Ovary (tissue), 3 donors: Measurements from ENCODE around the gene GPR83.

Experiments
- CTCF ChIP-seq, 3 donors: fragments of 450-650 bp in 2 of 3; fragments of 200-600 bp in 1 of 3; IDR thresholded peaks; one replicate each; pipeline versions ENCODE4 v1.5.1 to v1.8.0; 2016 to 2022; ENCODE audit warnings: antibody characterized with exemption in 3 of 3, mild to moderate bottlenecking in 1 of 3
- EP300 ChIP-seq: sonication (generic); formaldehyde crosslinking; IDR thresholded peaks from one replicate; pipeline ENCODE4 v1.6.1; 2017; ENCODE audit warnings: antibody characterized with exemption
- POLR2A ChIP-seq: fragments of 450-650 bp; IDR thresholded peaks from one replicate; pipeline ENCODE4 v1.6.1; 2017; ENCODE audit warnings: antibody characterized with exemption, mild to moderate bottlenecking, moderate library complexity
- donor health status: DM: no; HTN: no; CAD: no.

GRCh38 chr11:94433049-94433448 lies 31.8 kb upstream of the GPR83 start:
- no peak for TF ChIP-seq CTCF (IDR thresholded peaks at IDR 0.05)
- TF ChIP-seq POLR2A: no peak
- no peak for TF ChIP-seq EP300
